HFF-Myc (cell line): ENCODE data around the gene GPR153.
A peak's percentile ranks its signal among the peaks of the same experiment; 100 is the strongest.
"Not testable (repeated sequence)": the region's sequence is repeated elsewhere in the genome, so short reads cannot be mapped to it uniquely, and the experiment has no call there.

Experiments used
- DNase-seq: peaks from one replicate; pipeline ENCODE4 v3.0.0-alpha.2; 2011; ENCODE audit warnings: low read depth; ENCODE audit errors: extremely low read depth
- H3K4me3 ChIP-seq: replicated peaks from 2 replicates; pipeline ENCODE4 v1.5.1; 2011; ENCODE audit warnings: low read depth, mild to moderate bottlenecking, control low read depth, low read length
- TF ChIP-seq, protein P1 (sequence below): IDR thresholded peaks from 2 replicates; pipeline ENCODE4 v1.5.1; 2012; ENCODE audit warnings: mild to moderate bottlenecking, low read depth, low read length, control low read depth; ENCODE audit errors: missing control alignments

Gene GPR153

DNA sequence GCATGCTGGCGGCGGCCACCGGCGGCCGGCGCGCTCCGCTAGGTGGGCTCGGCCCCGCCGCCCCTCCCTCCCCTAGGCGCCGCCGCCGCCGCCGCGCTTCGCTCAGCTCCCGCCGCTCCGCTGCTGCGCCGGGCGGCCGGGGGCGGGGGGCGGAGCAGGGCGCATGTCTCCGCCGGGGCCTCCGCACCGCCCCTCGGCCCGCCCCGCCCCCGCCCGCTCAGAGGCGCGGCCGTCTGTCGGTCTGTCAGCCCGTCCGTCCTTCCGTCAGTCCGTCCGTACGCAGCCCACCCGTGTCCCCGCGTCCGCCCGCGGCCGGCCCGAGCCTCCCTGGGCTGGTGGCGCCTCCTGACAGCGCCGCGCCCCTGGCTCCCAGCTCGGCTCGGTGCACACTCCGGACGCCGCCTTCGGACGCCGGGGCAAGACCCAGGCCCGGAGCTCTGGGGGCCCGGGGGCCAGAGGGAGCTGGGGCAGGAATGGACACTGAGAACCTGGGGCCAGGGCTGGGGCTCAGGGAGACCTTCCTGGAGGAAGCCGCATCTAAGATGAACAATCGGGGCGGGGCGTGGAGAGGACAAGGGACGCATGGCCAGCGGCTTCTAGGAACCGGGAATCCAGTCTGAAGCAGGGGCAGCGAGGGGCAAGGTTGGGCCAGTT, at the start of gene GPR153:
TSS of gene GPR153 (minus strand) at position 138 of the 654 bp plus-strand sequence. CDS start 6,193 bp downstream, outside the sequence.
- no peak for DNase-seq
- TF ChIP-seq, protein P1, sequence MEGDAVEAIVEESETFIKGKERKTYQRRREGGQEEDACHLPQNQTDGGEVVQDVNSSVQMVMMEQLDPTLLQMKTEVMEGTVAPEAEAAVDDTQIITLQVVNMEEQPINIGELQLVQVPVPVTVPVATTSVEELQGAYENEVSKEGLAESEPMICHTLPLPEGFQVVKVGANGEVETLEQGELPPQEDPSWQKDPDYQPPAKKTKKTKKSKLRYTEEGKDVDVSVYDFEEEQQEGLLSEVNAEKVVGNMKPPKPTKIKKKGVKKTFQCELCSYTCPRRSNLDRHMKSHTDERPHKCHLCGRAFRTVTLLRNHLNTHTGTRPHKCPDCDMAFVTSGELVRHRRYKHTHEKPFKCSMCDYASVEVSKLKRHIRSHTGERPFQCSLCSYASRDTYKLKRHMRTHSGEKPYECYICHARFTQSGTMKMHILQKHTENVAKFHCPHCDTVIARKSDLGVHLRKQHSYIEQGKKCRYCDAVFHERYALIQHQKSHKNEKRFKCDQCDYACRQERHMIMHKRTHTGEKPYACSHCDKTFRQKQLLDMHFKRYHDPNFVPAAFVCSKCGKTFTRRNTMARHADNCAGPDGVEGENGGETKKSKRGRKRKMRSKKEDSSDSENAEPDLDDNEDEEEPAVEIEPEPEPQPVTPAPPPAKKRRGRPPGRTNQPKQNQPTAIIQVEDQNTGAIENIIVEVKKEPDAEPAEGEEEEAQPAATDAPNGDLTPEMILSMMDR = no peak

DNA sequence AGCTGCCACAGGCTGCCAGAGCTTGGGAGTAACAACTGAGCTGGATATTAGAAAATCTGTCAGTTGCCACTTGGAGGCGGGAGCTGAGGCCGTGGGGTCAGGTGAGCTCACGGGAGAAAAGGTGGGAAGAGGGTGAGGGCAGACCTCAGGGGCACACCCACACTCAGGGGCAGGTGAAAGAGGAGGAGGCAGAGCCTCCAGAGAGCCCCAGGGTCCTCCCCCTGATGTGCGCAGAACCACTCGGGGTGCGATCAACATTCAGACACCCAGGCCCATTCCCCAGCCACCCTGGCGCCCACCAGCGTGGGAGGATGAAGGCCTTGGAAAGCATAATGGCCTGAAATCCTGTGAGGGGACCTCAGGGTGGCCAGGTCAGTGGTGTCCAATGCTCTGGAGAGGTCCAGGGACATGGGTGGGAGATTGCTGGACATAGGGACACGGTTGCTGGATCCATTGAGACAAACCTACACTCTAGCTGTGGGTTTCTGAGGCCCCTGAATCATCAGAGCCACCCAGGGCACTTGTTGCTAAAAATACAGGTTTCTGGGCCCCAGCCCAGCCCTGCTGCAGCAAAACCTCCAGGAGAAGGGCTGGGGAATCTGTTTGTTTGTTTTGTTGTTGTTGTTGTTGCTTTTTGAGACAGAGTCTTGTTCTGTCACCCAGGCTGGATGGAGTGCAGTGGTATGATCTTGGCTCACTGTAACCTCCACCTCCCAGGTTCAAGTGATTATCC, 49.4 kb upstream of the GPR153 start:
- DNase-seq = no peak
- no peak overlapping the region for H3K4me3 ChIP-seq
- TF ChIP-seq, protein P1 = no peak

More for the DNA sequence above, at the start of gene GPR153:
- peak within 1 kb of the TSS; percentile 58 for H3K4me3 ChIP-seq

DNA sequence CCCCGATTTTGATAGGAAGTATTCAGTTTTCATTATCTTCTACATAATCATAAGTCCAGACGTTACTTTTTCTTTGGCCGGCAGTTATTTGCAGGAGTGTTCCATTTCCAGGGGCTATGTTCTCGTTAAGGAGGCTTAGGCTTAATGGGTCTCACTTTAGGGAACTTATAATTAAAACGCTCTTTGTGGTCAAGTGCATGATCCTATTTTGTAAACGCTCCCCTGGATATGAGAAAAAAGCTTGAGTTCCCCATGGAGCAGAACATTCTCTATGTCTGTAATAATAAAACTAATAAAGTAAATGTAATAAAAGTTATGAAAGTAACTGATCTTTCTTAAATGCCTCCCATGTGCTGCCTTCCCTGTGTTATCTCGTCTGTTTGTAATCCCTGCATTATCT, 48.7 kb upstream of the GPR153 start:
- no peak for DNase-seq
- TF ChIP-seq, protein P1 = no peak
- no peak overlapping the region for H3K4me3 ChIP-seq

DNA sequence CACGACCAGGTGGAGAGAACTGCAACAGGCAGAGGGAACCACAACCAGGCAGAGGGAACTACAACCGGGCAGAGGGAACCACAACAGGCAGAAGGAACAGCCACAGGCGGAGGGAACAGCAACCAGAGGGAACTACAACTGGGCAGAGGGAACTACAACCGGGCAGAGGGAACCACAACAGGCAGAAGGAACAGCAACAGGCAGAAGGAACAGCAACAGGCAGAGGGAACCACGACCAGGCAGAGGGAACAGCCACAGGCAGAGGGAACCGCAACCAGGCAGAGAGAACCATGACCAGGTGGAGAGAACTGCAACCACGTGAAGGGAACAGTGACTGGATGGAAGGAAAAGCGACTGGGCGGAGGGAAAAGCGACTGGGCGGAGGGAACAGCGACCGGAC, 47.6 kb upstream of the GPR153 start:
- TF ChIP-seq, protein P1 = no peak
- no peak for DNase-seq
- H3K4me3 ChIP-seq = no peak overlapping the region

DNA sequence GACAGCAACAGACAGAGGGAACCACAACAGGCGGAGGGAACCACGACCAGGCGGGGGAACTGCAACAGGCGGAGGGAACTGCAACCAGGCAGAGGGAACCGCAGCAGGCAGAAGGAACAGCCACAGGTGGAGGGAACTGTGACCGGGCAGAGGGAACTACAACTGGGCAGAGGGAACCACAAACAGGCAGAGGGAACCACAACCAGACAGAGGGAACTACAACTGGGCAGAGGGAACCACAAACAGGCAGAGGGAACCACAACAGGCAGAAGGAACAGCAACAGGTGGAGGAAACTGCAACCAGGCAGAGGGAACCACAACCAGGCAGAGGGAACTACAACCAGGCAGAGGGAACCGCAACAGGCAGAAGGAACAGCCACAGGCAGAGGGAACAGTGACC, 46.8 kb upstream of the GPR153 start:
- not testable (repeated sequence) for DNase-seq, H3K4me3 ChIP-seq

DNA sequence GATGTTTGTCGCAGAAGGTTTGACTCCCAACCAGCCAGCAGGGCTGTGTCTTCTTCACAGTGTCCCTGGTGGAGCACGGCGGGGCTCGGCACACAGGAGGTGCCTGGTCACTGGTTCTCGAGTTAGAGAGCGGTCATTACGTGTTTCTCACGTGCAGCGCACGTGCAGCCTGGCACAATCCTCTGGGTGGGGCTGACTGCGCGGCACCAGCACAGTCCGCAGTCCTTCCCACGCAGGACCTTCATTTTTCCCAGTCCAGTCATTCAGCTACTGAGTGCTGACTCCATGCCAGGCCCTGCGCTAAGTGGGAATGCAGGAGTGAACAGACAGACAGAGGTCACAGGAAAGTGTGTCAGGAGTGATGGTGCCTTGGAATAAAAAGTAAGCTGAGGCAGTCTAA, 46.2 kb upstream of the GPR153 start:
- TF ChIP-seq, protein P1 = no peak
- DNase-seq = no peak
- H3K4me3 ChIP-seq = no peak overlapping the region

DNA sequence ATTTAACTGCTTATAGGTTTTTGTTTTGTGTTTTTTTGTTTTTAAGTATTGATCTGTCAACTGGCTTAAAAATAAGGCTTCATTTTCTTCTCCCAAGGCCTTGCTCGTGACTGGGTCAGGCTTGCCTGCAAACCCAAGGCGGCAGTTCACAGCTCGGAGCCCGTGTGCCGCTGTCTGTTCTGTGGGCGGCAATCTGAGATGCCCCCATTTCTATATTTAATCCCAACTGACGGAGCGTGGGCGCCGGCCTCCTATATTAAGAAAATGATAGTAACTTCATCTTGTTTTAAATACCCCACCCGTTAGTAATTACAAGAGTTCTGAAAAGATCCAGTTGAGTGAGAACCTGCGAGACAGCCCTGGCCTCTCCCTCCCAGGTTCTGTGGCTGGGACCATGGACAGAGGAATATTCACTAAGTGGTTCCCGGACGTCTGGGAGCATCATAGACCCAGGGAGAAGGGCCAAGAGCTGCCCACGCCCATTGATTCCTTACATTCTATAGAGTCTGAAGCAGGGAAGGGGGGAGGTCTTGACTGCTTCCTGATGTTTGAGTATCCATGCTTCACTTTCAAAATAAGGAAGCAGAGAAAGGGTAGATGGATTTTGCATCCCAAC, 42.6 kb upstream of the GPR153 start:
- DNase-seq = no peak
- TF ChIP-seq, protein P1 = no peak
- no peak overlapping the region for H3K4me3 ChIP-seq
